Gastroesophageal sphincter (tissue), 4 donors: Measurements from ENCODE around the gene C2CD2L. TPM values are rescaled to one million over a fixed set of nuclear protein-coding genes. Genes with fewer than 3 reads are reported as not detected.
"Not testable (repeated sequence)": the region's sequence is repeated elsewhere in the genome, so short reads cannot be mapped to it uniquely, and the experiment has no call there.

Source experiments
- ATAC-seq: fragments of 150-250 bp; one replicate; pipeline ENCODE4 v1.9.1; 2016; ENCODE audit warnings: mild to moderate bottlenecking, moderate library complexity
- H3K27ac ChIP-seq, 4 donors: fragments of 200-600 bp; sonication (generic) in 3 of 4; 1 replicate in 3 of 4; 2 replicates in 1 of 4; pipeline ENCODE4 v1.5.1; 2016 to 2019
- H3K27me3 ChIP-seq: fragments of 200-600 bp; sonication (generic); one replicate; pipeline ENCODE4 v1.5.1; 2019
- H3K36me3 ChIP-seq, 2 donors: fragments of 200-600 bp; sonication (generic); one replicate each; pipeline ENCODE4 v1.5.1; 2019; ENCODE audit warnings: control low read depth in 1 of 2
- H3K4me1 ChIP-seq, 3 donors: fragments of 200-600 bp; sonication (generic); 1 replicate in 2 of 3; 2 replicates in 1 of 3; pipeline ENCODE4 v1.5.1; 2016 to 2019; ENCODE audit warnings: control low read depth in 2 of 3
- H3K4me3 ChIP-seq, 2 donors: fragments of 200-600 bp; sonication (generic); one replicate each; pipeline ENCODE4 v1.5.1; 2019; ENCODE audit warnings: mild to moderate bottlenecking in 1 of 2, moderate library complexity in 1 of 2
- H3K9me3 ChIP-seq, 3 donors: fragments of 200-600 bp; sonication (generic); one replicate each; pipeline ENCODE4 v1.5.1; 2017 to 2019; ENCODE audit warnings: control low read depth in 2 of 3
- CTCF ChIP-seq, 4 experiments: fragments of 200-600 bp in 2 of 4; fragments of 450-650 bp in 2 of 4; sonication (generic) in 1 of 4; IDR thresholded peaks; one replicate each; pipeline ENCODE4 v1.5.1; 2017 to 2019; ENCODE audit warnings: antibody characterized with exemption in 4 of 4, mild to moderate bottlenecking in 2 of 4, moderate library complexity in 2 of 4
- EP300 ChIP-seq: sonication (generic); formaldehyde crosslinking; IDR thresholded peaks from one replicate; pipeline ENCODE4 v1.6.1; 2017; ENCODE audit warnings: antibody characterized with exemption, mild to moderate bottlenecking
- POLR2A ChIP-seq, 2 donors: fragments of 450-650 bp; IDR thresholded peaks; one replicate each; pipeline ENCODE4 v1.6.1; 2017; ENCODE audit warnings: antibody characterized with exemption in 2 of 2, mild to moderate bottlenecking in 2 of 2, moderate library complexity in 1 of 2
- POLR2AphosphoS5 ChIP-seq: sonication (generic); formaldehyde crosslinking; IDR thresholded peaks from one replicate; pipeline ENCODE4 v1.6.1; 2017; ENCODE audit warnings: antibody characterized with exemption
- WGBS, 2 donors: methylation state at CpG; one replicate each; pipeline ENCODE4 v1.1.5; 2018; ENCODE audit warnings: low coverage in 1 of 2; 5-methylcytosine and 5-hydroxymethylcytosine counted together
- total RNA-seq, 4 donors: library from RNA; depleted of rRNA; stranded (reverse); fragments of >200 nt; gene quantifications; one replicate each; pipeline ENCODE4 v1.1.0, GENCODE V29; 2016

The C2CD2L gene
- total RNA-seq, 4 donors from 2014 or later, result 3.4 to 13.3 (median 8.3) TPM

GRCh38 chr11:119161871-119162270 is 54.7 kb downstream of the C2CD2L start:
- no peaks in the 10 kb centered on the region for H3K4me1 ChIP-seq
- ATAC-seq, result no peak
- WGBS, 2 donors, result no CpG with 5 or more reads among the region's 8 CpGs
- no peak overlapping the region for H3K27ac ChIP-seq
- H3K4me3 ChIP-seq, result no peak overlapping the region
- no peak for TF ChIP-seq CTCF (IDR thresholded peaks at IDR 0.05)
- no peaks in the 10 kb centered on the region for H3K36me3 ChIP-seq
- H3K27me3 ChIP-seq, result no peaks in the 10 kb centered on the region
- H3K9me3 ChIP-seq, result no peaks in the 10 kb centered on the region

GRCh38 chr11:119166368-119167076 is 59.4 kb downstream of the C2CD2L start:
- 51 to 57% methylated on average over 3 to 5 of the region's 8 CpGs for WGBS, 2 donors
- ATAC-seq, result no peak

GRCh38 chr11:119167077-119167458 is 59.9 kb downstream of the C2CD2L start:
- not testable (repeated sequence) for ATAC-seq, H3K36me3 ChIP-seq, H3K9me3 ChIP-seq, H3K27me3 ChIP-seq, H3K4me3 ChIP-seq, H3K27ac ChIP-seq
- H3K4me1 ChIP-seq, result peaks cover 0 to 19% (median 4%) of the 10 kb centered on the region in 3 donors
- 75 to 86% methylated on average over 2 to 9 of the region's 10 CpGs for WGBS, 2 donors

More at GRCh38 chr11:119166368-119167076, 59.4 kb downstream of the C2CD2L start:
- H3K36me3 ChIP-seq, result peaks cover 0 to 3% of the 10 kb centered on the region in 2 donors
- H3K4me3 ChIP-seq, result no peak overlapping the region
- no peaks in the 10 kb centered on the region for H3K9me3 ChIP-seq
- no peaks in the 10 kb centered on the region for H3K27me3 ChIP-seq
- peaks cover 0 to 19% (median 4%) of the 10 kb centered on the region in 3 donors for H3K4me1 ChIP-seq
- no peak for TF ChIP-seq EP300
- no peak for TF ChIP-seq CTCF (IDR thresholded peaks at IDR 0.05)
- no peak for TF ChIP-seq POLR2A (IDR thresholded peaks at IDR 0.05)
- no peak for TF ChIP-seq POLR2AphosphoS5
- H3K27ac ChIP-seq, result no peak overlapping the region

- no peaks in the 10 kb centered on the region for H3K9me3 ChIP-seq
- H3K4me1 ChIP-seq, result peaks cover 0 to 19% (median 4%) of the 10 kb centered on the region in 3 donors
- no peak for ATAC-seq
- 50 to 60% methylated on average over 1 to 4 of the region's 6 CpGs for WGBS, 2 donors
- H3K4me3 ChIP-seq, result no peak overlapping the region
- H3K27ac ChIP-seq, result peak overlapping the region in 2 of 4 donors; percentile 98
- no peak for TF ChIP-seq EP300
- TF ChIP-seq POLR2A (IDR thresholded peaks at IDR 0.05), result no peak
- TF ChIP-seq POLR2AphosphoS5, result no peak
- no peak for TF ChIP-seq CTCF (IDR thresholded peaks at IDR 0.05)
- no peaks in the 10 kb centered on the region for H3K27me3 ChIP-seq
- H3K36me3 ChIP-seq, result peaks cover 0 to 13% of the 10 kb centered on the region in 2 donors
Measured at GRCh38 chr11:119167933-119168332, 60.8 kb downstream of the C2CD2L start.

Other genes starting within 250 kb of the C2CD2L start
- under 1 TPM in 1 of 4 donors, not detected in 3; 0.08 TPM for gene CXCR5, start 223.5 kb upstream of the C2CD2L start, total RNA-seq
- 10 to 100 TPM; 24.6 to 66.2 (median 30.8) TPM for gene BCL9L, start 181.4 kb upstream of the C2CD2L start, total RNA-seq
- gene UPK2, start 151.0 kb upstream of the C2CD2L start, total RNA-seq, result not detected
- gene FOXR1, start 135.6 kb upstream of the C2CD2L start, total RNA-seq, result not detected
- gene CENATAC, start 109.2 kb upstream of the C2CD2L start, total RNA-seq, result 10 to 100 TPM in 3 of 4 donors, 1 to 10 TPM in 1; 5.8 to 90.3 (median 40.0) TPM
- gene RPS25, start 89.0 kb upstream of the C2CD2L start, total RNA-seq, result 1,000 to 10,000 TPM; 1,381 to 2,808 (median 2,000) TPM
- gene TRAPPC4, start 88.6 kb upstream of the C2CD2L start, total RNA-seq, result 10 to 100 TPM; 44.4 to 69.0 (median 52.1) TPM
- 10 to 100 TPM; 10.1 to 11.6 (median 11.1) TPM for gene SLC37A4, start 76.5 kb upstream of the C2CD2L start, total RNA-seq
- 10 to 100 TPM; 37.8 to 63.0 (median 57.9) TPM for gene HYOU1, start 50.1 kb upstream of the C2CD2L start, total RNA-seq
- 10 to 100 TPM; 23.9 to 45.6 (median 35.8) TPM for gene VPS11, start 39.5 kb upstream of the C2CD2L start, total RNA-seq
- 10 to 100 TPM in 2 of 4 donors, 1 to 10 TPM in 2; 1.2 to 27.1 (median 9.8) TPM for gene HMBS, start 22.5 kb upstream of the C2CD2L start, total RNA-seq
- 10 to 100 TPM; 10.7 to 28.1 (median 21.4) TPM for gene DPAGT1, start 5.5 kb upstream of the C2CD2L start, total RNA-seq
- gene HINFP, start 14.2 kb downstream of the C2CD2L start, total RNA-seq, result 10 to 100 TPM; 19.0 to 30.2 (median 23.3) TPM
- 1 to 10 TPM in 1 of 4 donors, under 1 TPM in 2, not detected in 1; 0.20 to 1.1 (median 0.40) TPM for gene ABCG4, start 41.7 kb downstream of the C2CD2L start, total RNA-seq
- 10 to 100 TPM; 12.1 to 41.4 (median 17.7) TPM for gene NLRX1, start 61.4 kb downstream of the C2CD2L start, total RNA-seq
- under 1 TPM in 1 of 4 donors, not detected in 3; 0.19 TPM for gene NHERF4, start 78.1 kb downstream of the C2CD2L start, total RNA-seq
- 10 to 100 TPM; 20.2 to 29.2 (median 25.1) TPM for gene CBL, start 99.0 kb downstream of the C2CD2L start, total RNA-seq
- gene MCAM, start 209.8 kb downstream of the C2CD2L start, total RNA-seq, result 1,000 to 10,000 TPM in 3 of 4 donors, 100 to 1,000 TPM in 1; 702 to 1,904 (median 1,177) TPM
- 10 to 100 TPM; 13.0 to 39.6 (median 17.1) TPM for gene RNF26, start 227.2 kb downstream of the C2CD2L start, total RNA-seq
- gene C1QTNF5, start 233.5 kb downstream of the C2CD2L start, total RNA-seq, result 10 to 100 TPM; 44.3 to 52.1 (median 45.6) TPM
- gene MFRP, start 239.4 kb downstream of the C2CD2L start, total RNA-seq, result under 1 TPM in 1 of 4 donors, not detected in 3; 0.15 TPM